RWPE1 (cell line): ENCODE data around the gene FSTL1.
A peak's percentile ranks its signal among the peaks of the same experiment; 100 is the strongest.

Experiments
- CTCF ChIA-PET: fragments of 350-600 bp; sonication (Branson Sonifier 250); formaldehyde crosslinking; extraction: SDS; loops from one replicate; lab custom pipeline; 2021; lab: Yijun Ruan, JAX
- POLR2A ChIA-PET: fragments of 400-600 bp; formaldehyde crosslinking; extraction: SDS; loops from one replicate; lab custom pipeline; 2020; ENCODE audit warnings: antibody characterized with exemption; ENCODE audit not compliant: low non-redundant PET; lab: Yijun Ruan, JAX
- DNase-seq: peaks from one replicate; pipeline ENCODE4 v3.0.0; 2012; ENCODE audit warnings: low spot score
- H3K27ac ChIP-seq: fragments of 450-650 bp; 2 replicates; pipeline ENCODE4 v1.5.1; 2017
- TF ChIP-seq, protein P1 (sequence below): fragments of 450-650 bp; conservative IDR thresholded peaks from 2 replicates; pipeline ENCODE4 v1.5.1; 2017; ENCODE audit warnings: low read depth, mild to moderate bottlenecking

Gene FSTL1

DNA sequence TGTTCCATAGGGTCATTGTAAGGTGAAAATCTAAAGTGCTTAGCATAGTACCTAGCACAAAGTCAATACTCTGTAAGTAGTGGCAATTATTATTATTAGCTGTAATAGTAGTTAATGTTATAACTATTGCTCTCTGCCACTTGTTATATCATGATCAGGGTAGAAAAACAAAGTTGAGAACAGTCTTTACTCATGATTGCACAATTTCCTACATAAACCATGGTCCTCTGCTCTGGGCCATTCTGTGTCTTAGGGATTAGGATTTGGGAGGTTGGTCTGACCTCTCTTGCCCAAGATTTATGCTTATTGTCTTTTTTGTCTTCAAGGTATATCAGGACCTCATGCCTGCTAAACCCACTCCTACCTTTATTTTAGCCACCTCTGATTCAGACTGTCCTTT, 97.3 kb downstream of the FSTL1 start:
- H3K27ac ChIP-seq, result no peak overlapping the region
- TF ChIP-seq, protein P1, sequence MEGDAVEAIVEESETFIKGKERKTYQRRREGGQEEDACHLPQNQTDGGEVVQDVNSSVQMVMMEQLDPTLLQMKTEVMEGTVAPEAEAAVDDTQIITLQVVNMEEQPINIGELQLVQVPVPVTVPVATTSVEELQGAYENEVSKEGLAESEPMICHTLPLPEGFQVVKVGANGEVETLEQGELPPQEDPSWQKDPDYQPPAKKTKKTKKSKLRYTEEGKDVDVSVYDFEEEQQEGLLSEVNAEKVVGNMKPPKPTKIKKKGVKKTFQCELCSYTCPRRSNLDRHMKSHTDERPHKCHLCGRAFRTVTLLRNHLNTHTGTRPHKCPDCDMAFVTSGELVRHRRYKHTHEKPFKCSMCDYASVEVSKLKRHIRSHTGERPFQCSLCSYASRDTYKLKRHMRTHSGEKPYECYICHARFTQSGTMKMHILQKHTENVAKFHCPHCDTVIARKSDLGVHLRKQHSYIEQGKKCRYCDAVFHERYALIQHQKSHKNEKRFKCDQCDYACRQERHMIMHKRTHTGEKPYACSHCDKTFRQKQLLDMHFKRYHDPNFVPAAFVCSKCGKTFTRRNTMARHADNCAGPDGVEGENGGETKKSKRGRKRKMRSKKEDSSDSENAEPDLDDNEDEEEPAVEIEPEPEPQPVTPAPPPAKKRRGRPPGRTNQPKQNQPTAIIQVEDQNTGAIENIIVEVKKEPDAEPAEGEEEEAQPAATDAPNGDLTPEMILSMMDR, result no peak
- no peak for DNase-seq
- ChIA-PET POLR2A (no interaction called here), CTCF (no interaction called here)

DNA sequence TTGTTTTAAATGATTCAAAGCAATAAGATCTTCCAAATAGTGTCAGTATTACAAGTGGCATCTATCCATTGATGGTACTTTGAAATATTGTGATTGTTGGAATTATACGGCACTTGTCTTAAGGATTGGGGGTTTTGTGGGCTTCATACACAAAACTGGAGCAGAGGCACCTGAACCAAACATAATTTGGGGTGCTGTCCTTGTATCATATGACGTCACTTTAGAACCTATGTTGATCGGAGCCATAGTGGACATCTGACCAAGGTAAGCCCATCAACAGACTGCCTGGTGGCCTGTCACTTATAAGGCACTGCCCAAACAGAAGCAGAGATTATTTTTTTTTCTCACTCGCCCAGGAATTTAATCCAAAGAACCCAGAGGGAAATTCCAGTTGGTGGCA, 98.8 kb downstream of the FSTL1 start:
- CTCF ChIA-PET, result interaction anchor here (1.5 kb wide), 1 partner anchor 207 kb away, joined by 4 read pairs; no protein-coding TSS in a partner anchor
- POLR2A ChIA-PET, result no interaction called here
- DNase-seq, result no peak
- TF ChIP-seq, protein P1, result no peak
- no peak overlapping the region for H3K27ac ChIP-seq

DNA sequence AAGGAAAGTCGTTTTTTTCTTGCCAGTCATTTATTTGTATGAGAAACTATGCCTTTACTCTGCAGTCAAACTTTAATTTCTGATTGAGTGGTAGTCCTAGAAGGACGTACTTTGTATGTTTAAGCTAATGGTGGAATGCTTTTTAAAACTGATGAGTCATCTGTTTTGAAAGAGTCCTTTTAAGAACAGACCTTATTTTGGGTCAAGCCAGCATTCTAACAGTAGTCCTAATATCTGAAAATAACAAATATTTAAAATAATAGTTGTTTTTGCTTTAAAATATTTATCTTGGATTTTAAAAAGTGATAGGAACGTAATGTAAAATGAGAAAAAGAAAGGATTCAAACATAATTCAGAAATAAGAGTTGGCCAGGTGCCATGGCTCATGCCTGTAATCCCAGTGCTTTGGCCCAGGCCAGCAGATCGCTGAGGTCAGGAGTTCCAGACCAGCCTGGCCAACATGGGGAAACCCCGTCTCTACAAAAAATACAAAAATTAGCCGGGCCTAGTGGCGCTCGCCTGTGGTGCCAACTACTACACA, 100.3 kb downstream of the FSTL1 start:
- DNase-seq, result peak; percentile 59
- TF ChIP-seq, protein P1, result no peak
- CTCF ChIA-PET, result interaction anchor here (0.6 kb wide), 1 partner anchor 153 kb away, joined by 3 read pairs; no protein-coding TSS in a partner anchor
- POLR2A ChIA-PET, result no interaction called here
- peak overlapping the region; percentile 79 for H3K27ac ChIP-seq

DNA sequence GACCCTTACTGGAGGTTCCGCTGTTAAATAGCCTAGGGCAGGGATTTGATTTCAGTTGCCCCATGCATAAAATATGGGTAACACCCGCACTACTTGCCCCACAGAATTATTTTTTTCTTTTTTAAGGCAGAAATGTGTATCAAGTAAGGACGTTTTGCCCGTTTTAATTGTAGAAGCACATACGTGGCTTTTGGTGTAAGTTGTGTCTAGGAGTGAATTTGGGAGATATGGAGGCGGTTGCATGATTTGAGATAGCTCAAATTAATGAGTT, 101.0 kb downstream of the FSTL1 start:
- TF ChIP-seq, protein P1, result no peak
- peak; percentile 5 for DNase-seq
- POLR2A ChIA-PET, result no interaction called here
- peak overlapping the region; percentile 95 for H3K27ac ChIP-seq
- CTCF ChIA-PET, result interaction anchor here (0.6 to 0.7 kb wide), 3 partner anchors 59 to 209 kb away, joined by 3 read pairs; no protein-coding TSS in a partner anchor

DNA sequence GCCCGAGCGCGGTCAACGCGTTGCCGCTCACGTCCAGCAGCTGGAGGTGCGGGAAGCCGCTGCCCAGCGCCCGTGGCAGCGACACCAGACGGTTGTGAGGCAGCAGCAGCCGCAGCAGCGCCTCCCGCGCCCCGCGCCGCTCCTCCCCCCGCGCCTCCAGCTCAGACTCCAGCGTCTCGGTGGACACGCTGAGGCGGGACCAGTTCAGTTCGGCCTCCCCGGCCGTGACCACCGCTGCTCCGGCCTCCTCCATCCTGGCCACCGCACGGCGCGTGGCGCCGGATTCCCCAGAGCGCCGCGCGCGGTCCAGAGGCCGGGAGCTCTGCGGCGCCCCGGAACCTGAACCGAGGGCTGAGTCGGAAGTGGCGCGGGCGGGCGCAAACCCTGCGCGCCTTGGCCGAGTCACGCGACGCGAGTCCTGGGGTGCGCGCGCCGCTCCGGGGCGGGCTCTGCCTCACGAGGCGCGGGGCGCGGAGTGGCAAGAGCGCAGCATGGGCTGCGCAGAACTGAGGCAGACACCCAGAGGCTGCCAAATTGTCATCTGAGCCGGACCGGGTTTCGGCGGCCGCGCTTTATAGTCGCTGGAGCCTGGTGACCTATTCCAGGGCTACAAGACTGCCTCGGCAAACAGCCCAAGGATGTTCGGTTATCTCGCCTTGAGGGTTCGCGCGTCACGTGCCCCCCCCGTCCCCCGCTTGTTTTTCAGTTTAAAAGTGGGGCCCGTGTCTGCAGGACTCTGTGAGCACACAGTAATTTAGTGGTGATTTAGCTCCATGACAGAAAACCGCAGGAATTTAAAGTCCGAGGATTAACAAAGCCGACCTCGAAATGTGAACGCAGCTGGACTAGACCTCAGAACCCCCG, 101.6 kb downstream of the FSTL1 start, which contains the start of gene LRRC58:
Gene LRRC58, minus strand, starts transcription at position 364 of the 864 bp plus-strand sequence. Its CDS starts 111 bp downstream, at position 253.
- DNase-seq, result peak; percentile 86
- peak within 1 kb of the TSS; percentile 95 for H3K27ac ChIP-seq
- POLR2A ChIA-PET, result interaction anchor here (0.7 to 0.9 kb wide), 2 partner anchors 9 to 19 kb away, joined by 3 to 5 read pairs; no protein-coding TSS in a partner anchor
- CTCF ChIA-PET, result interaction anchor here (0.6 to 1.0 kb wide), 9 partner anchors 9 to 1053 kb away, joined by 3 to 6 read pairs (median 3); no protein-coding TSS in a partner anchor
- TF ChIP-seq, protein P1, result peak; percentile 46
